Body of pancreas (tissue), 4 donors: ENCODE results near the gene SARS2.

Experiments used
- CTCF ChIP-seq, 7 experiments: fragments of 450-650 bp in 4 of 7; fragments of 200-600 bp in 3 of 7; sonication (generic) in 3 of 7; IDR thresholded peaks; one replicate each; pipeline ENCODE4 v1.5.1; 2016 to 2019; ENCODE audit warnings: antibody characterized with exemption in 7 of 7
- POLR2A ChIP-seq, 3 donors: fragments of 450-650 bp; IDR thresholded peaks; one replicate each; pipeline ENCODE4 v1.6.1; 2016; ENCODE audit warnings: antibody characterized with exemption in 3 of 3, mild to moderate bottlenecking in 2 of 3

GRCh38 chr19:38931521-38931793 lies 894 bp upstream of the SARS2 start:
- TF ChIP-seq POLR2A (IDR thresholded peaks at IDR 0.05) (no peak), CTCF (IDR thresholded peaks at IDR 0.05) (no peak)
